Measurements from ENCODE around the gene FBXO17. TPM values are rescaled to one million over a fixed set of nuclear protein-coding genes. Genes with fewer than 3 reads are reported as not detected.
"Not testable (repeated sequence)": the region's sequence is repeated elsewhere in the genome, so short reads cannot be mapped to it uniquely, and the experiment has no call there.

The FBXO17 gene
- total RNA-seq, 4 donors from 2014 or later, result 31.2 to 43.6 (median 38.2) TPM

DNA sequence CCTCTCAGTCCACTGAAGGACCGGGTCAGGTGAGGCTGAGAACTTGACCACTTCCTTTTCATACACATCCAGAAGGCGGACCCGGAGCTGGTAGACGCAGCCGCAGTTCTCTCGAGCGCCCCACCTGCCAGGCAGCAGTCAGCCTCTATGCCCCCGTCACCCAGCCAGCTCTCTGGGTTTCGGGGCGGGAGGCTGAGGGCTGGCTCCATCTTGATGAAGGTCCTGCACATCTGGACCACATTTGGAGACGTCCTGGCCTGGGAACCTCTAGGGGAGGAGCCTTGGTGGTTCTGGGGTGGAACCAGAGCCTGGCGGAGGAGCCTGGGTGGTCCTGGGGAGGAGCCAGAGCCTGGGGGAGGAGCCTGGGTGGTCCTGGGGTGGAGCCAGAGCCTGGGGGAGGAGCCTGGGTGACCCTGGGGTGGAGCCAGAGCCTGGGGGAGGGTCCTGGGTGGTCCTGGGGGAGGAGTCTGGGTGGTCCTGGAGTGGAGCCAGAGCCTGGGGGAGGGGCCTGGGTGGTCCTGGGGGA is 30.5 kb downstream of the FBXO17 start:
- no peak for DNase-seq (ENCODE audit: low spot score)
- TF ChIP-seq, protein P1, sequence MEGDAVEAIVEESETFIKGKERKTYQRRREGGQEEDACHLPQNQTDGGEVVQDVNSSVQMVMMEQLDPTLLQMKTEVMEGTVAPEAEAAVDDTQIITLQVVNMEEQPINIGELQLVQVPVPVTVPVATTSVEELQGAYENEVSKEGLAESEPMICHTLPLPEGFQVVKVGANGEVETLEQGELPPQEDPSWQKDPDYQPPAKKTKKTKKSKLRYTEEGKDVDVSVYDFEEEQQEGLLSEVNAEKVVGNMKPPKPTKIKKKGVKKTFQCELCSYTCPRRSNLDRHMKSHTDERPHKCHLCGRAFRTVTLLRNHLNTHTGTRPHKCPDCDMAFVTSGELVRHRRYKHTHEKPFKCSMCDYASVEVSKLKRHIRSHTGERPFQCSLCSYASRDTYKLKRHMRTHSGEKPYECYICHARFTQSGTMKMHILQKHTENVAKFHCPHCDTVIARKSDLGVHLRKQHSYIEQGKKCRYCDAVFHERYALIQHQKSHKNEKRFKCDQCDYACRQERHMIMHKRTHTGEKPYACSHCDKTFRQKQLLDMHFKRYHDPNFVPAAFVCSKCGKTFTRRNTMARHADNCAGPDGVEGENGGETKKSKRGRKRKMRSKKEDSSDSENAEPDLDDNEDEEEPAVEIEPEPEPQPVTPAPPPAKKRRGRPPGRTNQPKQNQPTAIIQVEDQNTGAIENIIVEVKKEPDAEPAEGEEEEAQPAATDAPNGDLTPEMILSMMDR (IDR thresholded peaks at IDR 0.05), result no peak
- ATAC-seq (ENCODE audit: low FRiP score), result no peak

DNA sequence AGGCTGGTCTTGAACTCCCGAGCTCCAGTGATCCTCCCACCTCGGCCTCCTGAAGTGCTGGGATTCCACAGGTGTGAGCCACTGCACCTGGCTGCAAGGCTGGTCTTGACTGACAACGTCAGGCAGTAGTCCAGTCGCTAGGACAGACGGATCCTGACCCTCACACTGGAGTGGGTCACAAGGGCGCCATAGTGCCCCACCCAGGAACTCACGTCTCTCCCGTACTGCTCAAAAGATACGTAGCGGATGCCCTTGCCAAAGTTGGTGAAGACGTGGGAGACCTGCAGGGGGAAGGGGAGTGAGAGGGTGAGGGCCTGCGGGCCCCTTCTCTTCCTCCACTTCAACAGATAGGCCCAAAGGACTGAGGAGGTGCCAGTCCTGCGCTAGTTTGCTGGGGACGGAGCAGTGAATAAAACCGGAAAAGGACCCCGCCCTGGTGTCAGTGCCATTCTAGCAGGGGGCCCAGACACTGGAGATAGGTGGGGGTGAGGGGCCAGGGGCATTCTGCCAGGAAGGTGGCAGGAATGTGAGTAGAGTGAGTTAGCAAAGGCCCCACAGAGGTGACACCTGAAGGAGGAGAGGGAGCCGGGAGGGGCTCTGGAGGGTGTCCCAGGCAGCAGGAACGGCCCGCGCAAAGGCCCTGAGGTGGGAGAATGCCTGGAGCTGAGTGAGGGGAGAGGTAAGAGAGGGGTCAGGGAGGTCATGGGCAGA is 32.9 kb downstream of the FBXO17 start:
- TF ChIP-seq, protein P1 (IDR thresholded peaks at IDR 0.05), result no peak
- no peak for DNase-seq (ENCODE audit: low spot score)
- no peak for ATAC-seq (ENCODE audit: low FRiP score)

DNA sequence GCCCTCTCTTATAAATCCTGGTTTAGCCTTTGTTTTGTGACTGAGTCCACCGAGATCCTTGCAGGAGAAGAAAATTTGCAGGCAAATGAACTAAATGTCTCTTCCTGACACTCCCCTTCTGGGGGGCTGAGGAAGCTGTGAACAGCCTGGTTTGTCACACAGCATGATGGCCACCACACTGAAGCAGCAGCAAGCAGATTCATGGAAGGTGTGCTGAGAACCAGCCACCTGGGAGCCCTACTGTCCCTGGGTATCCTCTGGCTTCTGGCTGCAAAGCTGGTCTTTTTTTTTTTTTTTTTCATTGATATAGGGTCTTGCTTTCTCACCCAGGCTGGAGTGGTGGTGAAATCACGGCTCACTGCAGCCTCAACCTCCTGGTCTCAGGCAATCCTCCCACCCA is 33.6 kb downstream of the FBXO17 start:
- TF ChIP-seq, protein P1 (IDR thresholded peaks at IDR 0.05), result no peak
- no peak for ATAC-seq (ENCODE audit: low FRiP score)
- DNase-seq (ENCODE audit: low spot score), result no peak

DNA sequence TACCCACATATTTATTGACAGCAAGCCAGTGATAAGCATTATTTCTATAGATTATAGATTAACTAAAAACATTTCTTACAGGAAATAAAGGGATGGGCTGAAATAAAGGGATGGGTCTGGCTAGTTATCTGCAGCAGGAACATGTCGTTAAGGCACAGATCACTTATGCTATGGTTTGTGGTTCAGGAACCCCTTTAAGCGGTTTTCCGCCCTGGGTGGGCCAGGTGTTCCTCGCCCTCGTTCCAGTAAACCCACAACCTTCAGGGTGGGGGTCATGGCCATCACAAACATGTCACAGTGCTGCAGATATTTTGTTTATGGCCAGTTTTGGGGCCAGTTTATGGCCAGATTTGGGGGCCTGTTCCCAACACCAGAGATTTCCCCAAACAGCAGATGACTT is 34.1 kb downstream of the FBXO17 start:
- ATAC-seq (ENCODE audit: low FRiP score); DNase-seq (ENCODE audit: low spot score): not testable (repeated sequence)

DNA sequence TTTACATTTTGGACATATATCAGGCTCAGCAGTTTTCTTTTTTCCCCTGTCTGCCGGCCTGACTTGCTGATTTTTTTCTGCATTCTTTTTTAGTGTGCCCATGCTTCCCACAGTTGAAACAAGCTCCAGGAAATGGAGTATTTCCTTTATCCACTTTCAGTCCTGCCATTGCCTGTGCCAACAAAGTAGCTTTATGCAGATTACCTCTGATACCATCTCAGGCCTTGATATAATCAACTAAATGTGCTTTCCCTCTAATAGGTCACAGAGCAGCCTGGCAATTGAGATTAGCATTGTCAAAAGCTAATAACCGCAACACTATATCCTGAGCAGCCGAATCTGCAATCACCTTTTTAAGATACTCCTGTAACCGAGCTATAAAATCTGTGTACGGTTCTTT is 35.6 kb downstream of the FBXO17 start:
- DNase-seq (ENCODE audit: low spot score), result no peak
- ATAC-seq (ENCODE audit: low FRiP score), result no peak
- TF ChIP-seq, protein P1 (IDR thresholded peaks at IDR 0.05), result no peak

DNA sequence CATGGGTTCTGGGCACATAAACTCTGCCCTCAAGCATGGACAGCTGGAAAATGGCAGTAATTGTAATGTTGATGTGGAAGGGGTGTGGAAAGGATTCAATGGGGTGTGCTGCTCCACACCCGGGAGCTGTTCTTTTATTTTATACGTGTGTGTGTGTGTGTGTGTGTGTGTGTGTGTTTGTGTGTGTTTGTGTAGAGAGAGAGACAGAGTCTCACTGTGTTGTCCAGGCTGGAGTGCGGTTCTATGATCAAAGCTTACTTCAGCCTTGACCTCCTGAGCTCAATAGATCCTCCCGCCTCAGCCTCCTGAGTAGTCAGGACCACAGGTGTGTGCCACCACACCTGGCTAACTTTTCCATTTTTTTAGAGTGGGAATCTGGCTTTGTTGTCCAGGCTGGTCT is 42.0 kb downstream of the FBXO17 start:
- ATAC-seq (ENCODE audit: low FRiP score) (no peak), DNase-seq (ENCODE audit: low spot score) (no peak)
- TF ChIP-seq, protein P1 (IDR thresholded peaks at IDR 0.05), result no peak

DNA sequence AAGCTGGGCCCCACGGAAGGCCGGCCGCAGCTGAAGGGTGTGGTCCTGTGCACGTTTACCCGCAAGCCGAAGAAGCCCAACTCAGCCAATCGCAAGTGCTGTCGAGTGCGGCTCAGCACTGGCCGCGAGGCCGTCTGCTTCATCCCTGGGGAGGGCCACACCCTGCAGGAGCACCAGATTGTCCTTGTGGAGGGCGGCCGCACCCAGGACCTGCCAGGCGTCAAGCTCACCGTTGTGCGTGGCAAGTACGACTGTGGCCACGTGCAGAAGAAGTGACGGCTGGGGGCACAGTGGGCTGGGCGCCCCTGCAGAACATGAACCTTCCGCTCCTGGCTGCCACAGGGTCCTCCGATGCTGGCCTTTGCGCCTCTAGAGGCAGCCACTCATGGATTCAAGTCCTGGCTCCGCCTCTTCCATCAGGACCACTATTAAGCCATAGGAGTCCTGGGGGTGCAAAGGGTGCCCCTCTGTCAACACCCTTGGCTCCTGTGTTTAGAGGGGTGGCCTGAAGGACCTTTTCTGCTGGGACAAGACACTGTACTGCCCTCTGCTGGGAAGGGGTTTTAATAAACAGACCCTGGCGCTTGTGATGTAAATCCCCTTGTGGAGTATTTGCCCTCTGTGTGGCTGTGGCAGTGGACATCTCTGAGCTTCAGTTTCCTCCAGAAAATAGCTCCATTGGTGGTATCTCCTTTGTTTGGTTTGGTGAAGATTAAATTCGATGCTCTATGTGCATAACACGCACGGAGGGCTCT is 42.9 kb downstream of the FBXO17 start:
- ATAC-seq (ENCODE audit: low FRiP score) (no peak), DNase-seq (ENCODE audit: low spot score) (no peak)
- TF ChIP-seq, protein P1 (IDR thresholded peaks at IDR 0.05), result no peak

All from omental fat pad (tissue), 4 donors.